ENCODE data around the gene CASZ1.

CASZ1 gene

DNA sequence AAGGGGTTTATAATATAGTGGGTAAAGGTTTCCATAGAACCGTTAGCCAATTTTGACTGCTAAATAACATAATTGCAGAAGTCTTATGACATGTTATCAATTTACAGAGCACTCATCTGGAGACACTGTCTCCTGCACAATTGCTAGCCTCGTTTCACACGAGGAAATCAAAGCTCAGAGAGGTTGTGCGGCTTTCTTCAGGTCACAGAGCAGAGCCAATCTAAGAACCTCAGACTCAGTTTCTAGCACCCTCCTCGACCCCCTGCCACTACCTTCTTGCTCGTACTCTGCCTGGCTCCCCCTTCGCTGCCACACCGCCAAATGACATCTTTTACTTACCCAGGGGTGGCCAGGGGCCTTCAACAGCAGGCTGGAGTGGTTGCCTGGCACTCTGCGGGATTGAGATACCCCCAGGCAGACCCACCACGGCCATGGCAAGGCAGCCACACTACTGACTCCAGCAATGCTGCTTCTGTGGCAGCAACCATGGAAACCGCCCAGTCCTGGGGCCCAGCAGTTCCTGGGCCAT lies 16.0 kb upstream of the CASZ1 start:
- TF ChIP-seq, protein P1, sequence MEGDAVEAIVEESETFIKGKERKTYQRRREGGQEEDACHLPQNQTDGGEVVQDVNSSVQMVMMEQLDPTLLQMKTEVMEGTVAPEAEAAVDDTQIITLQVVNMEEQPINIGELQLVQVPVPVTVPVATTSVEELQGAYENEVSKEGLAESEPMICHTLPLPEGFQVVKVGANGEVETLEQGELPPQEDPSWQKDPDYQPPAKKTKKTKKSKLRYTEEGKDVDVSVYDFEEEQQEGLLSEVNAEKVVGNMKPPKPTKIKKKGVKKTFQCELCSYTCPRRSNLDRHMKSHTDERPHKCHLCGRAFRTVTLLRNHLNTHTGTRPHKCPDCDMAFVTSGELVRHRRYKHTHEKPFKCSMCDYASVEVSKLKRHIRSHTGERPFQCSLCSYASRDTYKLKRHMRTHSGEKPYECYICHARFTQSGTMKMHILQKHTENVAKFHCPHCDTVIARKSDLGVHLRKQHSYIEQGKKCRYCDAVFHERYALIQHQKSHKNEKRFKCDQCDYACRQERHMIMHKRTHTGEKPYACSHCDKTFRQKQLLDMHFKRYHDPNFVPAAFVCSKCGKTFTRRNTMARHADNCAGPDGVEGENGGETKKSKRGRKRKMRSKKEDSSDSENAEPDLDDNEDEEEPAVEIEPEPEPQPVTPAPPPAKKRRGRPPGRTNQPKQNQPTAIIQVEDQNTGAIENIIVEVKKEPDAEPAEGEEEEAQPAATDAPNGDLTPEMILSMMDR (IDR thresholded peaks at IDR 0.05; ENCODE audit: low read depth, low read length, missing control alignments): no peak
- no peak for DNase-seq (ENCODE audit: low read depth)
- in situ Hi-C loops (cut with HindIII; ENCODE audit: low sequenced_read_pairs): no loop called here
- H3K4me3 ChIP-seq (ENCODE audit: low read depth, low read length): no peak overlapping the region

DNA sequence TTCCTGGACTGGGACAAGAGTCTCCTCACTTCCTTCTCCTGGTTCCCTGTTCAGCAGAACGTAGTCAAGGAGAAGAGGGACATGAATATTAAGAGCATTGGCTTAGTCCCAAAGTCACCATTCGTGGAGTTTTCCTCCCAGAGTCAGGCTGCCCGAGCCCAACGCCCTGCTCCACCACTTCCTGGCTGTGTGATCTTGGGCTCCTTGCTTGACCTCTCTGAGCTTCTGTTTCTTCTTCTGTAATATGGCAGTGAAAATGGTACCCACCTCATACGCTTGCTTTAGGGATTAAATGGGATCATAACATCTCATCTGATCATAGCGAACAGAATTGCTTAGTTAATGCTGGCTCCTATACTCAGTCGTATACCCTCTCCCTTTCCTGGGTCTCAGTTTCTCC lies 12.0 kb upstream of the CASZ1 start:
- no peak for DNase-seq (ENCODE audit: low read depth)
- in situ Hi-C loops (cut with HindIII; ENCODE audit: low sequenced_read_pairs): no loop called here
- H3K4me3 ChIP-seq (ENCODE audit: low read depth, low read length): no peak overlapping the region
- TF ChIP-seq, protein P1 (IDR thresholded peaks at IDR 0.05; ENCODE audit: low read depth, low read length, missing control alignments): no peak

DNA sequence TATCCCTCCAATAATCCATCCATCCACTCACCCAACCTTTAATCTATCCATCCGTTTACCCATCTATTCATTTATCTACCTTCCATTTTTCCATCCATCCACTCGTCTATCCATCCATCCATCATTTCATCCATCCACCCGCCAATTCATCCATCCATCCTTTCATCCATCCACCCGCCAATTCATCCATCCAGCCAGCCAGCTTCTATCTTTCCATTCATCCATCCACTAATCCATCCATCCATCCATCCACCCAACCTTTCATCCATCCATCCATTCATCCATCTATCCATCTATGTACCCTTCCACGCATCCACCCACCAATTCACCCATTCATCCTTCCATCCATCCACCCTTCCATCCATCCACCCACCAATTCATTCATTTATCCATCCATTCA lies 10.5 kb upstream of the CASZ1 start:
- DNase-seq (ENCODE audit: low read depth): no peak
- in situ Hi-C loops (cut with HindIII; ENCODE audit: low sequenced_read_pairs): no loop called here
- no peak overlapping the region for H3K4me3 ChIP-seq (ENCODE audit: low read depth, low read length)
- TF ChIP-seq, protein P1 (IDR thresholded peaks at IDR 0.05; ENCODE audit: low read depth, low read length, missing control alignments): no peak

DNA sequence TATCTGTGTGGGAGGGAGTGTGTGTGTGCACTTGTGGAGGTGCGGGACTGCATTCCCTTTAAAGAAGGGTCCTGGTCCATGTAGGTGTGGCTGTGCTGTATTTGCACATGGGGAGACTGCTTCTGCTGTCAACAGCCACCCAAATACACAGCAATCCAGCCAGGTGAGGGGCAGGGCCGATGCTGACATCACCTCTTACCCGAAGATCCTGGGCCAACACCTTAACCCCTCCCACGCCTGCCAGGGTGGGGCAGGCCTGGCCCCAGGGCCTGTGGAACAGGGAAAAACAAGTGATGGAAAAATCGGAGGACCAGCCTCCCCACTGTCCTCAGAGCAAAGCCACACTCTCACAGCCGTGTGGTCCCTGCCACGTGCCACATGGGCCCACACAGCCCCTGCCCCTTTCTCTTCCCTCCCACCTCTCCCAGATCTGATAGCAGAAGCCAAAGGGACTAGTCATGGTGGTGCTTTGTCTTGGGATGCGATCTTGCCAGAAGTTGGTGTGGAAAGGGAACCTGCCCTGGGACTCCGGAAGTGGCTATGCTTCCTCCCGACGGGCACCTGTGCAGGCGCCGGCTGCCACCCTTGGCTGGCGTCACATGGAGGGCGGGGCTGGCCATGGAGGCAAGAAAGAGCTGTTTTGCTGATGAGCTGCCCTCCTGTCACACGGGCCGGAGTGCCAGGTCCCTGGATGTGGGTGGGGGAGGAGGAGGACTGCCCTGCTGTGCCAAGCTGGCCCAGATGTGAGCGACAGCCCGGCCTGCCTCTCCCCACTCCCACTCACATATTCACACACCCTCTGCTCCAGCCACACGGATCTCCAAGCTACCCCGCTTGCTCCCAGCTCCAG lies 7.8 kb upstream of the CASZ1 start:
- no peak for DNase-seq (ENCODE audit: low read depth)
- in situ Hi-C loops (cut with HindIII; ENCODE audit: low sequenced_read_pairs): no loop called here
- H3K4me3 ChIP-seq (ENCODE audit: low read depth, low read length): no peak overlapping the region
- TF ChIP-seq, protein P1 (IDR thresholded peaks at IDR 0.05; ENCODE audit: low read depth, low read length, missing control alignments): no peak

DNA sequence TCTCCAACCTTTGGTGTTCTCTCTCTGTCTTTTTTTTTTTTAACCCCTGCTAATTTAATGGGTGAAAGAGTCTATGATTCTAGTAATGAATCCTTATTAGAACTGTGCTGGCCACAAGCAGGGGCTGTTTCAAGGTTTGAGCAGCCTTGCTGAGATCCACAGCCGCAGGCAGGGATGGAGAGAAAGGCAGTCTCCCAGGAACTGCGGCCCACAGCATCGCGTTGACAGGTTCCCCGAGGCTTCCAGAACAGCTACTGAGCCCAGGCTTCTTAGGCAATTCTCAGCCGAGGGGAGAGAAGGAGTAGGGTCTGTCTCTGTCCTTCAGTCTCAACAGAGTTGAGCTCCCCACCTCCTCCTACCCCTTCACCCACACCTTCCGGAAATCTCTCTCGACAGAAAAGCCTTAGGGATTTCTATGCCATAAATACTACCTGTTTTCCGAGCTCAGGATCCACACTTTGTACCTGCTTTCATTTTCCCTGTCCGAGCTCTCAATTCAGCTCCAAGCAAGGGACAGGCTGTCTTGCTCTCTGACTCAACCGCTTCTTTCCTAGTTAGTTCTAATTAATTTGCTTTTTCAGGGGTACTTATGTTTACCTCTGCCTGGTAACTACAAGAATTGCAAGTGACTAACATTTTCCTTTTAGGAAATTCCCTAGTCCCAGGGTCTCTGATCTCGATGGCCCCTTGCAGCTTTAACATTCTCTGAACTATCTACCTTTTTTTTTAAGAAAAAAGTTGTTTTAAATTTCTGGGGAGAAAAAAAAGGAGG lies 6.7 kb upstream of the CASZ1 start:
- DNase-seq (ENCODE audit: low read depth): no peak
- H3K4me3 ChIP-seq (ENCODE audit: low read depth, low read length): no peak overlapping the region
- TF ChIP-seq, protein P1 (IDR thresholded peaks at IDR 0.05; ENCODE audit: low read depth, low read length, missing control alignments): no peak
- in situ Hi-C loops (cut with HindIII; ENCODE audit: low sequenced_read_pairs): no loop called here

DNA sequence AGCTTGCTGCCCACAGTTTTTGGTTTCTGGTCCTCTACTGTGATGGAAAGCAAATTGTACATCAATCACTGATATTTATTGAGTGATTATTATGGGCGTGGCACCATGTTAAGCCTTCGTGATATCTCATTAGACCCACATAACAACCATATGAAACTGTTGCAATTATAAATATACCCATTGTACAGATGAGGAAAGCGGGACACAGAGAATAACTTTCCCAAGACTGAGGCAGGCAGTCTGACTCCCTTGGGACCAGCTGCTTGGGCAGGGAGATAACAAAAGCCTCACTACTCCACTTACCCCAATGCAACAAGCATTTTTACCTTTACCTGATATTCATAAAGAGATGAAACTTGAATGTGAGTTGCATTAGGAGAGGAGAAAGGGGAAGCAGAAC lies 4.3 kb upstream of the CASZ1 start:
- DNase-seq (ENCODE audit: low read depth): no peak
- in situ Hi-C loops (cut with HindIII; ENCODE audit: low sequenced_read_pairs): no loop called here
- TF ChIP-seq, protein P1 (IDR thresholded peaks at IDR 0.05; ENCODE audit: low read depth, low read length, missing control alignments): no peak
- no peak overlapping the region for H3K4me3 ChIP-seq (ENCODE audit: low read depth, low read length)

Data from astrocyte of the cerebellum (primary cell).